Ramos (cell line): ENCODE measurements around the gene RHOG.

Experiments used
- in situ Hi-C: fragments of 300-500 bp; cut with MboI; formaldehyde crosslinking; loops from one replicate; pipeline ENCODE4 v1.14.3; 2022; ENCODE audit warnings: low sequenced_read_pairs; ENCODE audit not compliant: unreplicated experiment

The RHOG gene

GRCh38 chr11:3860375-3860774, 19.6 kb upstream of the RHOG start:
- in situ Hi-C loops: no loop called here

GRCh38 chr11:3859373-3859881, 18.7 kb upstream of the RHOG start:
- in situ Hi-C loops: no loop called here

GRCh38 chr11:3857628-3858027, 16.9 kb upstream of the RHOG start:
- in situ Hi-C loops: no loop called here

- in situ Hi-C loops: no loop called here
Measured at GRCh38 chr11:3856856-3857553, 16.2 kb upstream of the RHOG start.

GRCh38 chr11:3855808-3856491, 15.2 kb upstream of the RHOG start:
- in situ Hi-C loops: no loop called here

GRCh38 chr11:3854977-3855807, 14.4 kb upstream of the RHOG start, which contains the start of gene STIM1:
TSS of gene STIM1 (plus strand) at chr11:3855664. CDS start at chr11:3856271, 607 bp downstream.
- in situ Hi-C loops: no loop called here

- in situ Hi-C loops: no loop called here
Measured at GRCh38 chr11:3854660-3854976, 13.9 kb upstream of the RHOG start.

- in situ Hi-C loops: no loop called here
Measured at GRCh38 chr11:3853899-3854659, 13.3 kb upstream of the RHOG start.

- in situ Hi-C loops: no loop called here
Measured at GRCh38 chr11:3853545-3853842, 12.7 kb upstream of the RHOG start.

- in situ Hi-C loops: loop anchor here (5.0 kb wide), 1 partner anchor 218 kb away; no protein-coding TSS in a partner anchor
Measured at GRCh38 chr11:3849297-3849874, 8.6 kb upstream of the RHOG start.

- in situ Hi-C loops: loop anchor here (5.0 kb wide), 1 partner anchor 222 kb away; no protein-coding TSS in a partner anchor
Measured at GRCh38 chr11:3845670-3846069, 4.9 kb upstream of the RHOG start.

- in situ Hi-C loops: loop anchor here (5.0 kb wide), 1 partner anchor 222 kb away; no protein-coding TSS in a partner anchor
Measured at GRCh38 chr11:3845246-3845645, 4.5 kb upstream of the RHOG start.

GRCh38 chr11:3843326-3843725, 2.6 kb upstream of the RHOG start:
- in situ Hi-C loops: no loop called here

GRCh38 chr11:3841426-3842350, 929 bp upstream of the RHOG start:
- in situ Hi-C loops: no loop called here

- in situ Hi-C loops: no loop called here
Measured at GRCh38 chr11:3840004-3840869, 522 bp downstream of the RHOG start.

- in situ Hi-C loops: no loop called here
Measured at GRCh38 chr11:3838504-3838903, 2.3 kb downstream of the RHOG start.

GRCh38 chr11:3837793-3838192, 3.0 kb downstream of the RHOG start:
- in situ Hi-C loops: no loop called here

GRCh38 chr11:3836903-3837302, 3.9 kb downstream of the RHOG start:
- in situ Hi-C loops: no loop called here
